NCI-H345 treated with DMSO at 0.1 percent for 48 hours (cell line): ENCODE data around the gene LY6G5C.

Experiments used
- DNase-seq: peaks from one replicate; lab custom pipeline; 2025; ENCODE audit not compliant: unreplicated experiment; lab: John Stamatoyannopoulos, UW

The LY6G5C gene, protein sequence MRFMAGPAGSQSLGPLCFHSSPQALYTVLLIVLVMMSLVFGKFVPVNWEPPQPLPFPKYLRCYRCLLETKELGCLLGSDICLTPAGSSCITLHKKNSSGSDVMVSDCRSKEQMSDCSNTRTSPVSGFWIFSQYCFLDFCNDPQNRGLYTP

DNA sequence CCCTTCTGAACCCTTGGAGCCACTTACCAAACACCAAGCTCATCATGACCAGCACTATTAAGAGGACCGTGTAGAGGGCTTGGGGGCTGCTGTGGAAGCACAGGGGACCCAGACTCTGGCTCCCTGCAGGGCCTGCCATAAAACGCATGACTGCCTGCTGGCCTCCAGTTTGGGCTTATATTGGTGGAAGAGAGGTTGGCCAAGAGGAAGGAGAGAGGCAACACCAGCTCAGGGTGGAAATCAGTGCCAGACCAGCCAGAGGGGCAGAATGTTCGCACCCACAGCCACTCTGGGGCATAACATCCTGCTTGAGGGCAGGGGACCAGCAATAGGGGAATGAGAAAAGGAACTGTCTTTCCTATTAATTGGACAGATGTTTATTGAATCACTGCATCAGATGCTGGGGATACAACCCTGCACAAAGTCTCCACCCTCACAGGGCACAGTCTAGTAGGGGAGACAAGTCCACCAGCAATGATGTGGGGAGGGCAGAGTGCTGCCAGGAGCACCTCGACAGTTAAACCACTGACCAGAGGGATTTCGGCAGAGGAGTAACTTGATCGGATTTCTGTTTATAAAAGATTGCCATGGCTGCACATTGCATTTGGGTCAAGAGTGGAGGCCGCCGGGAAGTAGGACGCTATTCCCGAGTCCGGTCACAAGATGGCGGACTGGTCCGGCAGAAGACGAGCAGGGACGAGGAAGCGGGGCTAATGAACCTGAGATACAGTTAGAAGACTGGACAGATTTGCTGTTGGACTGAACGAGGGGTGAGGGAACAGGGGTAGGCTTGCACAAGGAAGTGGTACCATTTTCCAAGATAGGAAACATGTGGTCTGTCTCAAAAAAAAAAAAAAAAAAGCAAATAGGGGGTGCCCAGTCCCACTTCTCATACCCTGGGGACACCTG is at the start of gene LY6G5C:
LY6G5C (minus strand) TSS at position 842 of the 909 bp plus-strand sequence; CDS start at position 148, 694 bp downstream.
- DNase-seq: peak; percentile 77

DNA sequence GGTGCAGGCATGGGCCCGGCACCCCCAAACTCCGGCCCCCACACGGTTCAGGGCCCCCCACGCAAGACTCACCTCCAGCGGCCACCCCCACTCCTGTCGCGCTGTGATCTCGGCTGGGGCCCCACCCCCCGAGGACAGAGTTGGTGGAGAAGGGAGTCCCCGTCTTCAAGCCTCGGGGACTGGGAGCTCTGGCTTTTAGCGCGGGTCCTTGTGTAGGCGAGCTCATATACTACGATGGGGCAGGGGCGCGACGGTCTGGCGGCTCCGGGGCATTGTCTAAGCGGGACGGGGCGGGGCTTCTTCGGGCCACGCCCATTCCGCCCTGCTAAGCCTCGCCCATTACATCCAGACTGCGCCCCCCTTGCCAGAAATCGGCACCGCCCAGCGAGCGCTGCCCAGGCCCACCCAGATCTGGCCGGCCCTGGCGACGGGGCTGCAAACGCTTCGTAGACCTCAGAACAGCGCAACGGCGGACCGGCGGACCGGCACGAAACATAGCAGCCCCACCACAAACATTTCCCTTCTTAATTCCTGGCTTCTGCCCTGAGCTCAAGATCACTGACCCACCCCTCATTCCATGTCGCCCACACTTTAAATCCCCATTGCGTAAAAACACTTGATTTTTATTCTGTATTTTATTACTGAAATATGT is 49.2 kb upstream of the LY6G5C start:
- DNase-seq: peak; percentile 41

DNA sequence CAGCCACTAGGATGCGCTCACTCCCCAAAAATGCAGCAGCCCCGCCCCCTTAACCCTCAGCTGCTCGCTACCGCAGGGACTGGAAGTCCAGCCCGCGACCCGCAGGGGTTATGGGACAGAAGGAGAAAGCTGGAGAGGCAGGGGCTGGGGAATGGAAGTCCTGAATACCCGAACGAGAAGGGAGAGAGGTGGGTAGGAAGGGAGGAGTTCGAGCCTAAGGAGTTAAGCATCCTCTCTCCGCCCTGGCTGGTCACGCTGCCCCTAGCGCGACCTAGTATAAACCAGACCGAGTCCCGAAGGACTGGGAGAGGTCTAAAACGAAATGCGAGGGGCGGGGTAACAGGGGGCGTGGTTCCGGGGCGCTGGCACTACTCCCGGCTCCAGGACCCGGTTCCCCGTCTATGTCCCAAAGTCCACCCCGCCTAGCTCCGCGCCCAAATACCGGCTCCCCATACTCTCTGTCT is 48.7 kb upstream of the LY6G5C start:
- DNase-seq: peak; percentile 68

DNA sequence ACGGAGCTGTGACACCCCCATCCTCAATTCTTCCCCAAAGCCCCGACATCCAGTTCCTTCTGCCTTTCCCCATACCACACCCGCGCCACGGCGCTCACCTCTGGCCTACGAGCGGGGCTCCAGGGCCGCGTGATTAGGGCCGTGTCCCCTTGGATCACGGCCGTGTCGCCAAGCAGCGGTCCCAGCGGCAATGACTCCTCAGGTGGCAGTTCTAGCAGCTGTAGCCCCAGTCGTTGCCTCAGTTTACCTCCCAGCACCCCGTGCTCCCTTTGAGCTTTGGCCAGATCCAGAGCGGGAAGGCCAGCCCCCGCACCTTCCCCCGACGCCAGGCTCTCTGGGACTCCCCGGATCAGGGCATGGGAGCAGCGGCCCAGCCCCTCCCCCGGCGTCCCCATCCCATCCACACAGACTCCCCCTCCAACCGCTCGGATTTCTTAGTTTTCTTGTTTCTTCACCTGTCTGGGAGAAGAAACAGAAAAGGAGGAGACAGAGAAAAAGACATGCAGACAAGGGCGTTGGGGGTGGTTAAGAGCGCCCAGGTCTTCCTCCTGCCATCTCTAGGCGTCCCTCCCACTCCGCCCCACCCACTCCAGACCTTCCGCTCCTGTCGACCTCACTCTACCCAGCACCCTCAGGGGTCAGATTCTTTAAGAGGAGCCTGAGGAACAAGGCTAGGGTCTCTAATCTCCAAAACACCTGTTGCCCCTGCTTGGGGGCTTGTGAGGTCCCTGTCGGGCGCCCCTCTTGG is 48.1 kb upstream of the LY6G5C start, which contains the start of gene DDAH2:
DDAH2 (minus strand) TSS at position 533 of the 748 bp plus-strand sequence; CDS start at position 395, 138 bp downstream.
- DNase-seq: no peak

GRCh38 chr6:31727717-31728671 is 47.1 kb upstream of the LY6G5C start:
- DNase-seq: no peak

- DNase-seq: no peak
Measured at GRCh38 chr6:31727034-31727716, 46.3 kb upstream of the LY6G5C start.

- no peak for DNase-seq
Measured at GRCh38 chr6:31725502-31726350, 44.9 kb upstream of the LY6G5C start.

- no peak for DNase-seq
Measured at GRCh38 chr6:31723980-31724691, 43.3 kb upstream of the LY6G5C start.

DNA sequence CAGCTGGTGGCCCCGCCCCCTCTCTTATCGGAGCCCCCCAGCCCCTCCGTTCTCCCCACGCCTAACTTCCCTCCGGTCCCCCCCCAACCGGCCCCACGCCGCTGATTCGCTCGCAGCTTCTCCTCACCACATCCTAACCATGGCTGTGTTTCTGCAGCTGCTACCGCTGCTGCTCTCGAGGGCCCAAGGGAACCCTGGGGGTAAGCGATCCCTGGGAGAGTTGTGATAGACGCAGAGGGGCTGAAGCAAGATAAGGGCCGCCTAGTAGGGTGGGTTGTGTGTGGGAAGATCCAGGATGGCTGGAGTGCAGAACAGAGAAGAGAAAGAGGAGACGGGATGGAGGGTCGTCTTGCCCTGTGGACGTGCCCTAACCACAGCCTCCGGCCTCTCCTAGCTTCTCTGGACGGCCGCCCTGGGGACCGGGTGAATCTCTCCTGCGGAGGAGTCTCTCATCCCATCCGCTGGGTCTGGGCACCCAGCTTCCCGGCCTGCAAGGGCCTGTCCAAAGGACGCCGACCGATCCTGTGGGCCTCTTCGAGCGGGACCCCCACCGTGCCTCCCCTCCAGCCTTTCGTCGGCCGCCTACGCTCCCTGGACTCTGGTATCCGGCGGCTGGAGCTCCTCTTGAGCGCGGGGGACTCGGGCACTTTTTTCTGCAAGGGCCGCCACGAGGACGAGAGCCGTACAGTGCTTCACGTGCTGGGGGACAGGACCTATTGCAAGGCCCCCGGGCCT is 42.5 kb upstream of the LY6G5C start, which contains the start of gene MPIG6B:
MPIG6B (plus strand) TSS at position 129 of the 735 bp plus-strand sequence; CDS start at position 140, 11 bp downstream.
- no peak for DNase-seq

DNA sequence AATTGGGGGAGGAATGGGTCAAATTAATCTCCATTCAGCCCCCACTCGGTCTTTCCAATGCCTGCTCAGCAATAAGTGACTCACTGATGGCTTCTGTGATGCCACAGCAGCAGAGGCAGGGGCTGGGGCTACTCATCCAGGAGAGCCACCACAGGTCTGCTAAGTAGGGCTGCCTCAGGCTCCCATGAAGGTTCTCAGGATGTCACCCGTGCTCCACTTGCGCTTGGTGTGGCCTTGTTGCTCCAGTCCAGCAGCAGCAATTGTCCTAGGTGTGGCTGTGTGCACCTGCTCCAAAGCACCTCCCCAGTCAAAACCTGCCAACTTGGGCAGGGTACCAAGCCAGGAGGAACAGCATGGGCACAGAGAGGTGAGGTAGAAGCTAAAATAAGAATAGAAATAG is 41.3 kb upstream of the LY6G5C start:
- no peak for DNase-seq

DNA sequence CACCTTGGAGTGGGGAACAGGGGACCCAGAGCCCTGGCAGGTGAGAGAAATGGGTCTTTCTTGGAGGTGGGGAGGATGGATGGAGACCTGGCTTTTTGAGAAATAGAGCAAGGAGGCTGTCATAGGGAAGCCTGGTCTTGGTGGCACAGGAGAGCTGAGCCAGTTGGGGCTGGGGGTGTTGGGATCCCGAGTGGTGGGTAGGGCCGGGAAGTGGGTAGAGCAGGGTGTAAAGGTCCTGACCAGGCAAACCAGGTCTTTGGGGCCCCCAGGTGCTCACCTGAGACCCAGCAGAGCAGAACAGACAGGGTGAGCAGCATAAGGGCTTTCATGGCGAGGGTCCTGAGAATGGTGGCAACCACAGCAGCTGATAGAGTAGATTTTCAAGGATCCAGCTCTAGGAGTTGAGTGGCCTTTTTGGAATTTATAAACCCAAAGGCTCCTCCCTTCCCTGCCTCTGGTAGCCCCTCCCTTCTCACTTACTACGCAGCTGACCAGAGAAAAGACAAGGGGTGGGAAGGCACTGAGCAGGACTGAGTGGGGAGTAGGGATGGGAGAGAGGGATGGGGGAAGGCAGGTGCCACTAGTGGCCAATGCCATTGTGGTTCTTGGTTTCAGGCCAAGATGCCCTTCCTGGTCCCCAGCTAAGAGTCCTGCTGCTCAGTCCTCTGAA is 40.6 kb upstream of the LY6G5C start, which contains the start of gene LY6G6C:
LY6G6C (minus strand) TSS at position 396 of the 670 bp plus-strand sequence; CDS start at position 329, 67 bp downstream.
- DNase-seq: no peak

- no peak for DNase-seq
Measured at GRCh38 chr6:31720196-31720770, 39.4 kb upstream of the LY6G5C start.

DNA sequence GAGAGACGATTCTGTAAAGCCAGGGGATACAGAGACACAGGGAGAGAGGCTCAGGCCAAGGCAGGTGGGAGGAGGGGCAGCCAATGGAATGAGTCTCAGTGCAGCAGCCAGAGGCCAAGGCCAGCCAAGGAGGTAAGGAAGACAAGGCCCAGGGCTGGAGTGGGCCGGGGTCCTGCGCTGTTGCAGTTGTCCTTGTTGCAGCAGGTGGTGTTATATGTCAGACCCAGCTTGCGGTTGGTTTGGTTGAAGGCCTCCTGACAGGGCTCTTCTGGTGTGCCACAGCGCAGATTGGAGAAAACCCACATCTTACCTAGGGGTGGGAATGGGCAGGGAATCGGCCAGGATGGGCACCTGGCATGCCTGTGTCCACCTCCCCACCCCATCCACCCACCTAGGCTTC is 38.1 kb upstream of the LY6G5C start:
- no peak for DNase-seq

GRCh38 chr6:31718265-31718664 is 37.4 kb upstream of the LY6G5C start:
- peak; percentile 13 for DNase-seq

GRCh38 chr6:31717499-31718222 is 36.8 kb upstream of the LY6G5C start:
- no peak for DNase-seq
